ENCODE data around the gene PARVB.

PARVB gene

GRCh38 chr22:43991316-43992020 is 32.6 kb upstream of the PARVB start:
- no peak overlapping the region for H3K4me3 ChIP-seq (ENCODE audit: low read depth in 1 of 2, low read length in 2 of 2)
- peaks cover 0 to 5% of the 10 kb centered on the region in 2 donors for H3K4me1 ChIP-seq (ENCODE audit: control insufficient read depth in 1 of 2, insufficient read depth in 2 of 2, low read length in 2 of 2)
- H3K27me3 ChIP-seq (ENCODE audit: low read depth, low read length): no peaks in the 10 kb centered on the region
- no peaks in the 10 kb centered on the region for H3K9me3 ChIP-seq (ENCODE audit: control insufficient read depth in 1 of 2, low read length in 2 of 2)
- no peak overlapping the region for H3K27ac ChIP-seq (ENCODE audit: low read length)
- H3K36me3 ChIP-seq (ENCODE audit: control insufficient read depth in 1 of 2, insufficient read depth in 2 of 2, low read length in 2 of 2): peaks cover 62 to 75% of the 10 kb centered on the region in 2 donors

DNA sequence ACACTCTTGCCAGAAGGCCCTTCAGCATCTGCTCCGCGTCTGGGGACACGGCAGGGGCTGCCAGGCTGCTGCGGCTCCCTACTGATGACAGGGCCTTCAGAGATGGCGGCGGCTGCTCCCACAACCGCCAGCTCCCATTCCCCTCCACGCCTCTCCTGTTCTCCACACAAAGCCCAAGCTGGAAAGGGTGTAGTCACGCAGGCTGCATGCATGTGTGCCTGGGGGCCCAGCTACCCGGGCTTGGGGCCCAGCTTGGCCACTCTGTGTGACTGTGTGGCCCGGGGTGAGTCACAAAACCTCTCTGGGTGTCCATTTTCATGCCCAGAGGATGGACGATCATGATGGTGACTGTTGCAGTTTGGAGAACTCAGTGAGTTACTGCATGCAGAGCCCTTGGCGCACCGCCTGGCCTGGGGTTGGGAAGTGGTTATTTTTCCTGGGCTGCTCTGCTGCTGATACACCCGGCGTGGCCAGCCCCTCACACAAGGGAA is 31.7 kb upstream of the PARVB start:
- Histone ChIP-seq H3K36me3 (ENCODE audit: control insufficient read depth in 1 of 2, insufficient read depth in 2 of 2, low read length in 2 of 2) (peaks cover 64 to 76% of the 10 kb centered on the region in 2 donors), H3K27me3 (ENCODE audit: low read depth, low read length) (no peaks in the 10 kb centered on the region), H3K9me3 (ENCODE audit: control insufficient read depth in 1 of 2, low read length in 2 of 2) (no peaks in the 10 kb centered on the region), H3K4me1 (ENCODE audit: control insufficient read depth in 1 of 2, insufficient read depth in 2 of 2, low read length in 2 of 2) (peaks cover 0 to 5% of the 10 kb centered on the region in 2 donors), H3K4me3 (ENCODE audit: low read depth in 1 of 2, low read length in 2 of 2) (no peak overlapping the region), H3K27ac (ENCODE audit: low read length) (no peak overlapping the region)

DNA sequence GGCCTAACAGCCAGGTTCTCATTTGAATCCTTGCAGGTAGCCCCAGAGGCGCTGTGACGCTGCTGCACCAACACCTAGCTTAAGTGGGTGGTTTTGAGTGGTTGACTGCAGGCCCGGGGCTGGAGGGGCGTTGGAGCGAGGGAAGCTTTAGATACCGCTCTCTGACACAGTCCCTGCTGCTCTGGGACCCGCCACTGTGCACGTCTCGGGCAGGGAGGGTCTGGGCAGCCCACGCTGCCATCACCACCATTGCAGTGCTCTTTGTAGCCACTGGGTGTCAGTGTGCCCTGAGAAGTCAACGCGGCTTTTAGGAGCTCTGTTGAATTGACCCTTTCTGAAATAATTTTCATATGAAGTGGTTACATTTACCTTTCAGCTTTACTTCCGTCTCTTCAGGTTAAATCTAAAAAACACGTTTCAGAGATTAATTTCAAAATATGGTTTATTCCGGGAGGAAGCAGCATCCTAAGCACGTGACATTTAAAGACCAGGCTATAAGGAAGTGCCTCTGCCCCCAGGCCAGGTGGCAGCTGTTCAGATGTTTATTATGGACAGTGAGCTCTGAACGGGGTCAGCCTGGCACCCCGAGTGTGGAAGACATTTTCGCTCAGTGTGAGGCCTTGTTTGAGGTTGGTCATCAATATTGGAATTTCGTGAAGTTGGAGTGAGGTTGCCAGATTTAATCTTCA is 30.9 kb upstream of the PARVB start:
- Histone ChIP-seq H3K9me3 (ENCODE audit: control insufficient read depth in 1 of 2, low read length in 2 of 2) (no peaks in the 10 kb centered on the region), H3K27me3 (ENCODE audit: low read depth, low read length) (no peaks in the 10 kb centered on the region), H3K4me3 (ENCODE audit: low read depth in 1 of 2, low read length in 2 of 2) (no peak overlapping the region), H3K36me3 (ENCODE audit: control insufficient read depth in 1 of 2, insufficient read depth in 2 of 2, low read length in 2 of 2) (peaks cover 65 to 85% of the 10 kb centered on the region in 2 donors), H3K27ac (ENCODE audit: low read length) (no peak overlapping the region), H3K4me1 (ENCODE audit: control insufficient read depth in 1 of 2, insufficient read depth in 2 of 2, low read length in 2 of 2) (peaks cover 0 to 5% of the 10 kb centered on the region in 2 donors)

DNA sequence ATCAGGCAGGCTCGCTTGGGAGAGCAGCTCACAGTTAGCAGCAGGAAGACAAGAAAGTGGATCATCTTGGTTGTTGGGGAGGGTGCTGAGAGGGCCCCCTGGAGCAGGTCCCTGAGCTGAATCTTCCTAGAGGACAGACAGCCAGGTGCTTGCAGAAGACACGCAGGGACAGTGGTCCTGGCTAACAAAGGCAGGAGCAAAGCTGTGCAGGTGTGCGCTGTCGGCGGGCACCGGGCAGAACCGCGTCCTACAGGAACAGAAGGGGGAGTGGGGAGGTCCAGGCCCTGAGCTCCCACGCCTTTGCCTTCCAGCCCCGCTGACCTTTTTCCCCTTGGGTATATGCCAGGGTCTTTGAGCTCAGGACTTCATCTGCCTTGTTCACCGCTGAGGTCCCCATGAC is 30.1 kb upstream of the PARVB start:
- Histone ChIP-seq H3K27me3 (ENCODE audit: low read depth, low read length) (no peaks in the 10 kb centered on the region), H3K4me3 (ENCODE audit: low read depth in 1 of 2, low read length in 2 of 2) (no peak overlapping the region), H3K4me1 (ENCODE audit: control insufficient read depth in 1 of 2, insufficient read depth in 2 of 2, low read length in 2 of 2) (no peaks in the 10 kb centered on the region), H3K27ac (ENCODE audit: low read length) (no peak overlapping the region), H3K9me3 (ENCODE audit: control insufficient read depth in 1 of 2, low read length in 2 of 2) (no peaks in the 10 kb centered on the region), H3K36me3 (ENCODE audit: control insufficient read depth in 1 of 2, insufficient read depth in 2 of 2, low read length in 2 of 2) (peaks cover 57 to 86% of the 10 kb centered on the region in 2 donors)

DNA sequence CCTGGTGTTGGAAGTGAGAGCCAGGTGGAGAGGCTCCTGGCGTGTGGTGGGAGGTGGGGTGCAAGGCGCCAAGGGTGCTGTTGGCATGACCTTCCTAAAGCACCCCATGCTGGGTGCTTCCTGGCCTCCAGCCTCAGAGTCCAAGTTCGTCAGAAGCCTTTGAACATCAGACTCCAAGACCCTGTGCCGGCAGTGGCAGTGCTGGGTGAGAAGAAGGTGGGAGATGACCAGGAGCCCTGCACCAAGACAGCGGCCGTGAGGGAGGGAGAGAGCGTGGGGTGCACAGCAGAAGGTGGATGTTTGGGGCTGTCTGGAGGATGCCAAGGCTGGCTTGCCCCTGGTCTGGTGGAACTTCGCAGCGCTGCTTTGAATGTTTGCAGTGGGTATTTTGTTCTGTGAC is 29.7 kb upstream of the PARVB start:
- Histone ChIP-seq H3K4me3 (ENCODE audit: low read depth in 1 of 2, low read length in 2 of 2) (no peak overlapping the region), H3K27me3 (ENCODE audit: low read depth, low read length) (no peaks in the 10 kb centered on the region), H3K36me3 (ENCODE audit: control insufficient read depth in 1 of 2, insufficient read depth in 2 of 2, low read length in 2 of 2) (peaks cover 56 to 89% of the 10 kb centered on the region in 2 donors), H3K9me3 (ENCODE audit: control insufficient read depth in 1 of 2, low read length in 2 of 2) (no peaks in the 10 kb centered on the region), H3K27ac (ENCODE audit: low read length) (no peak overlapping the region), H3K4me1 (ENCODE audit: control insufficient read depth in 1 of 2, insufficient read depth in 2 of 2, low read length in 2 of 2) (no peaks in the 10 kb centered on the region)

GRCh38 chr22:43995057-43995685 is 28.9 kb upstream of the PARVB start:
- H3K4me1 ChIP-seq (ENCODE audit: control insufficient read depth in 1 of 2, insufficient read depth in 2 of 2, low read length in 2 of 2): no peaks in the 10 kb centered on the region
- H3K9me3 ChIP-seq (ENCODE audit: control insufficient read depth in 1 of 2, low read length in 2 of 2): no peaks in the 10 kb centered on the region
- no peaks in the 10 kb centered on the region for H3K27me3 ChIP-seq (ENCODE audit: low read depth, low read length)
- H3K27ac ChIP-seq (ENCODE audit: low read length): no peak overlapping the region
- H3K36me3 ChIP-seq (ENCODE audit: control insufficient read depth in 1 of 2, insufficient read depth in 2 of 2, low read length in 2 of 2): peaks cover 49 to 84% of the 10 kb centered on the region in 2 donors
- no peak overlapping the region for H3K4me3 ChIP-seq (ENCODE audit: low read depth in 1 of 2, low read length in 2 of 2)

DNA sequence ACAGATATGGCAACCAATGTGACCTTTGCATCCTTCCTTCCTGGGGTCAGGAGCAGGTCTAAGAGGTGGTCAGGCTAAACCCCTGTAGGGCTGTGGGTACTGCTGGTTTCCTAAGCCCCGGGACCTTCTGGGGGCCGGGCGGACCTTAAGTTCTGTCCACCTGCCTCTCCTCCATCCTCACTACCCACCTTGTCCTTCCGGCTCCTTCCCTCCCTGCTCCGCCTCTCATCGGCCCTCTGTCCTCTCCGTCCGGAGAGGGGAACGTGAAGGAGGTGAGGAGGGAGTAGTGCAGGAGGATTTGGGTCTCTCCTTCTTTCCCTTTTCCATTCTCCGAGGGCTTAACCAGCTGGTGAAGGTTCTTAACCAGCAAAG is 28.3 kb upstream of the PARVB start:
- Histone ChIP-seq H3K27ac (ENCODE audit: low read length) (peak overlapping the region; percentile 39), H3K27me3 (ENCODE audit: low read depth, low read length) (no peaks in the 10 kb centered on the region), H3K4me3 (ENCODE audit: low read depth in 1 of 2, low read length in 2 of 2) (peak overlapping the region in 1 of 2 donors; percentile 26), H3K9me3 (ENCODE audit: control insufficient read depth in 1 of 2, low read length in 2 of 2) (no peaks in the 10 kb centered on the region), H3K36me3 (ENCODE audit: control insufficient read depth in 1 of 2, insufficient read depth in 2 of 2, low read length in 2 of 2) (peaks cover 43 to 78% of the 10 kb centered on the region in 2 donors), H3K4me1 (ENCODE audit: control insufficient read depth in 1 of 2, insufficient read depth in 2 of 2, low read length in 2 of 2) (no peaks in the 10 kb centered on the region)

DNA sequence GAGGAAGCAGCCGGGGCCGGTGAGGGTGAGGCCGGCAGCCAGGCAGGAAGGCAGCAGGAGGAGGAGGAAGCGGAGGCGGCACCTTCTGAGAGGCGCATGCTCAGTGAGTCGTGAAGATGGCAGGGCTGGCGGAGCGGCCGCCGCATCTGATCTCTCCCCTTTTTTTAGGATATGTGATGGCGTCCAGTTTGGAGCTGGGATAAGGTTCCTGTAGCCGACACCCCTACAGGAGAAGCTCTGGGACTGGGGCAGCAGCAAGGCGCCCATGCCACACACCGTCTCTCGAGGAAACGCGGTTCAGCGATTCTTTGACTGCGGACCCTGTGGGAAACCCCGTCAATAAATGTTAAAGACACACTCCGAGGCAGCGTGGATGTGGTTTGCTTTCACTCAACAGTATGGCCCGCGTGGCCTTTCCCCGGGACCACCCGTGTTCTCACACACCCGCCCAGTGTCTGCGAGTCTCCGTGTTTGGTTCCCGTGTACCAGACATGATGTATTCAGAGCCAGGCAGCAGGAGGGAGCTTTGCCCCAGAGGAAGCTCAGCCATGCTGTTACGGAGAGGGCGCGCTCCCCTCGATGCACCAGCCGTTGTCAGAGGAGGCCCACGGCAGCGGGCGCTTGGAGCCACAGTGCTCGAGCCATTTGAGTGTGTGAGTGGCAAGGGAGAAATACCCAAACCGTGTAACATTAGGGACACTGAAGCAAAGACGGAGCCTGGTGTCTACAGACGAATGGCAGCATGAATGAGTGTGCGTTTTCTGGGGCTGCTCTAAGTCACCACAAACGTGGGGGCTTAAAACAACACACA is 27.7 kb upstream of the PARVB start:
- Histone ChIP-seq H3K9me3 (ENCODE audit: control insufficient read depth in 1 of 2, low read length in 2 of 2) (no peaks in the 10 kb centered on the region), H3K27me3 (ENCODE audit: low read depth, low read length) (no peaks in the 10 kb centered on the region), H3K4me1 (ENCODE audit: control insufficient read depth in 1 of 2, insufficient read depth in 2 of 2, low read length in 2 of 2) (no peaks in the 10 kb centered on the region), H3K27ac (ENCODE audit: low read length) (no peak overlapping the region), H3K36me3 (ENCODE audit: control insufficient read depth in 1 of 2, insufficient read depth in 2 of 2, low read length in 2 of 2) (peaks cover 42 to 74% of the 10 kb centered on the region in 2 donors), H3K4me3 (ENCODE audit: low read depth in 1 of 2, low read length in 2 of 2) (peak overlapping the region in 1 of 2 donors; percentile 26)

DNA sequence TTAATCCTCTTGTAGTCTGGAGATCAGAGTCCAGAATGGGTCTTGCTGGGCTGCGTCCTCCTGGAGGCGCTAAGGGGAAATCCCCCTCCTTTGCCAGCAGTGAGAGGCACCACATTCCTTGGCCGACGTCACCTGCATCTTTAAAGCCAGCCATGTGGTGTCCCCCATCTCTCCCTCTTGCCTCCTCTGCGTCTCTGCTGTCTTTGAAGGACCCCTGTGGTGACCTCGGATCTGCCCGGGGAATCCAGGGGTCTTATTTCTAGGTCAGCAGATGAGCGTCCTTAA is 27.2 kb upstream of the PARVB start:
- Histone ChIP-seq H3K36me3 (ENCODE audit: control insufficient read depth in 1 of 2, insufficient read depth in 2 of 2, low read length in 2 of 2) (peaks cover 37 to 69% of the 10 kb centered on the region in 2 donors), H3K27ac (ENCODE audit: low read length) (no peak overlapping the region), H3K27me3 (ENCODE audit: low read depth, low read length) (no peaks in the 10 kb centered on the region), H3K4me1 (ENCODE audit: control insufficient read depth in 1 of 2, insufficient read depth in 2 of 2, low read length in 2 of 2) (no peaks in the 10 kb centered on the region), H3K4me3 (ENCODE audit: low read depth in 1 of 2, low read length in 2 of 2) (no peak overlapping the region), H3K9me3 (ENCODE audit: control insufficient read depth in 1 of 2, low read length in 2 of 2) (no peaks in the 10 kb centered on the region)

DNA sequence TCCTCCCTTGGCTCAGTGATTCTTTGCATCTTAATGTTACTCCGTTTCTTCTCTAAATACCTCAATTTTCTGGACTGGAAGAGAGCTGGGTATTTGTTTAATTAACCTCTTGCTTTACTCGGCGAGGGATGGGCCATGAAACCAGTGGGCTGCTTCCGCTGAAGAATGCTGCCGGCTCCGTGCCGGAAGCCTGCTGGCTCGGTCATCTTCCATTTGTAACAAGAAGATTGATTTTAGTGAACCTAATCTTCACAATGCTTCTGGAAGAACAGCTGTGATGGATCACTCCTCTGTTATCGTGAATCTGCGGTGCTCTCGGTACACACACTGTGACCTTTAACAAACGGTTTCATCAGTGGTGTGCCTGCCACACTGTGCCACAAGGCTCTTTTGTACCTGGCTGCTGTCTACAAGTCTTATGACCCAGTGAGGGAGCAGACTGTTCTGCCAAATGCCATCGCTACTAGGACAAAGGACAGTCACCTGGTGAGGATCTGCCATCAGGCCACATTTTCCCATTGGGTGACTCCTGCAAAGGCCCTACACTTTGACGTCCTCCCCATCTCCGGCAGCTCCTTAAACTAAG is 25.3 kb upstream of the PARVB start:
- Histone ChIP-seq H3K9me3 (ENCODE audit: control insufficient read depth in 1 of 2, low read length in 2 of 2) (no peaks in the 10 kb centered on the region), H3K27me3 (ENCODE audit: low read depth, low read length) (no peaks in the 10 kb centered on the region), H3K4me1 (ENCODE audit: control insufficient read depth in 1 of 2, insufficient read depth in 2 of 2, low read length in 2 of 2) (no peaks in the 10 kb centered on the region), H3K27ac (ENCODE audit: low read length) (no peak overlapping the region), H3K36me3 (ENCODE audit: control insufficient read depth in 1 of 2, insufficient read depth in 2 of 2, low read length in 2 of 2) (peaks cover 23 to 56% of the 10 kb centered on the region in 2 donors), H3K4me3 (ENCODE audit: low read depth in 1 of 2, low read length in 2 of 2) (no peak overlapping the region)

DNA sequence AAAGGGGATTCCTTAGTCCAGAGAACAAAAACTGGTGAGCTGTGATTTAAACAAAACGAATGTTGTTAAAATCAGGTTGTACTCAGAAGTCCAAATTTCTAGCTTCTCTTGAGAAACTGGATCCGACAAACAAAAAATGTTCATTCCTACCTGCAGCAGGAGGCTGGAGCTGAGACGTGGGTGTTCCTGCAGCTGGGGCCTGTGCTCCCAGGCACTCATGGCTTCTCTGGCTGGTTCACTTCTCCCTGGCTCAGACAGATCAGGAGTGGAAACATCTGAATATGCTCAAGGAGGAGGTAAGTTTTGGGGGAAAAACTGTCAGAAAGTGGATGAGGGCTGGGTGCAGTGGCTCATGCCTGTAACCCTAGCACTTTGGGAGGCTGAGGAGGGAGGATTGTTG is 24.7 kb upstream of the PARVB start:
- H3K4me3 ChIP-seq (ENCODE audit: low read depth in 1 of 2, low read length in 2 of 2): no peak overlapping the region
- H3K27ac ChIP-seq (ENCODE audit: low read length): no peak overlapping the region
- H3K27me3 ChIP-seq (ENCODE audit: low read depth, low read length): no peaks in the 10 kb centered on the region
- H3K4me1 ChIP-seq (ENCODE audit: control insufficient read depth in 1 of 2, insufficient read depth in 2 of 2, low read length in 2 of 2): no peaks in the 10 kb centered on the region
- peaks cover 17 to 49% of the 10 kb centered on the region in 2 donors for H3K36me3 ChIP-seq (ENCODE audit: control insufficient read depth in 1 of 2, insufficient read depth in 2 of 2, low read length in 2 of 2)
- H3K9me3 ChIP-seq (ENCODE audit: control insufficient read depth in 1 of 2, low read length in 2 of 2): no peaks in the 10 kb centered on the region

All from muscle layer of duodenum (tissue), 2 donors.